GM23338 (cell line): ENCODE measurements around the gene MRPS22. TPM values are rescaled to one million over a fixed set of nuclear protein-coding genes. Genes with fewer than 3 reads are reported as not detected.

Source experiments
- ATAC-seq: fragments of 200-7000 bp; cut with Tn5 transposase; 3 replicates; pipeline ENCODE4 v1.9.1; 2020
- DNase-seq: peaks from one replicate; pipeline ENCODE4 v3.0.0-alpha.2; 2015; ENCODE audit warnings: low spot score
- H2AFZ ChIP-seq: fragments of 200-600 bp; sonication (generic); 2 replicates; pipeline ENCODE4 v1.8.0; 2016; ENCODE audit warnings: antibody characterized with exemption, mild to moderate bottlenecking, moderate library complexity
- H3F3A ChIP-seq: fragments of 200-600 bp; sonication (generic); replicated peaks from 2 replicates; pipeline ENCODE4 v1.8.0; 2017; ENCODE audit warnings: antibody characterized with exemption, mixed run types, low read depth
- H3K27ac ChIP-seq: fragments of 200-600 bp; sonication (generic); 2 replicates; pipeline ENCODE4 v1.6.1; 2016; ENCODE audit warnings: low read depth
- H3K27me3 ChIP-seq: fragments of 200-600 bp; sonication (generic); 2 replicates; pipeline ENCODE4 v1.8.0; 2016; ENCODE audit warnings: mild to moderate bottlenecking, mixed run types, moderate library complexity; ENCODE audit not compliant: insufficient read depth
- H3K36me3 ChIP-seq: fragments of 200-600 bp; sonication (generic); 2 replicates; pipeline ENCODE4 v1.8.0; 2016; ENCODE audit warnings: mild to moderate bottlenecking; ENCODE audit not compliant: insufficient read depth
- H3K4me1 ChIP-seq: fragments of 200-600 bp; sonication (generic); 2 replicates; pipeline ENCODE4 v1.8.0; 2016; ENCODE audit warnings: mild to moderate bottlenecking, moderate library complexity; ENCODE audit not compliant: insufficient read depth
- H3K4me2 ChIP-seq: fragments of 200-600 bp; sonication (generic); 2 replicates; pipeline ENCODE4 v1.7.1; 2017; ENCODE audit warnings: mixed run types
- H3K4me3 ChIP-seq: fragments of 200-600 bp; sonication (generic); 2 replicates; pipeline ENCODE4 v1.6.1; 2016; ENCODE audit warnings: mixed run types
- H3K79me2 ChIP-seq: fragments of 200-600 bp; sonication (generic); replicated peaks from 2 replicates; pipeline ENCODE4 v1.8.0; 2017; ENCODE audit warnings: mild to moderate bottlenecking; ENCODE audit not compliant: insufficient read depth
- H3K9me2 ChIP-seq: fragments of 200-600 bp; sonication (generic); 2 replicates; pipeline ENCODE4 v1.8.0; 2017; ENCODE audit not compliant: insufficient read depth
- H4K20me1 ChIP-seq: fragments of 200-600 bp; sonication (generic); replicated peaks from 2 replicates; pipeline ENCODE4 v1.8.0; 2017; ENCODE audit warnings: mild to moderate bottlenecking; ENCODE audit not compliant: insufficient read depth
- H3K27ac Mint-ChIP-seq: 2 replicates; pipeline ENCODE4 v1.8.0; 2020; ENCODE audit warnings: inconsistent platforms, mild to moderate bottlenecking, moderate library complexity, mixed read lengths
- H3K27me3 Mint-ChIP-seq: 3 replicates; pipeline ENCODE4 v1.8.0; 2022; ENCODE audit warnings: low read depth, mild to moderate bottlenecking, moderate library complexity, mixed read lengths, inconsistent platforms; ENCODE audit not compliant: insufficient read depth, poor library complexity
- H3K36me3 Mint-ChIP-seq: 3 replicates; pipeline ENCODE4 v1.8.0; 2021; ENCODE audit warnings: low read depth, mild to moderate bottlenecking, inconsistent platforms, moderate library complexity, mixed read lengths
- H3K4me1 Mint-ChIP-seq: 3 replicates; pipeline ENCODE4 v1.8.0; 2020; ENCODE audit warnings: mild to moderate bottlenecking, inconsistent platforms, mixed read lengths
- H3K4me3 Mint-ChIP-seq: 3 replicates; pipeline ENCODE4 v1.8.0; 2021; ENCODE audit warnings: moderate library complexity, mild to moderate bottlenecking, inconsistent platforms, mixed read lengths
- H3K9me3 Mint-ChIP-seq: 3 replicates; pipeline ENCODE4 v1.8.0; 2020; ENCODE audit warnings: moderate library complexity, mild to moderate bottlenecking, inconsistent platforms, mixed read lengths
- CREB1 ChIP-seq: fragments of 250-450 bp; sonication (Bioruptor Pico); IDR thresholded peaks from 2 replicates; pipeline ENCODE4 v1.5.0; 2020; ENCODE audit warnings: low read depth, mild to moderate bottlenecking, moderate library complexity
- EZH2 ChIP-seq: fragments of 200-600 bp; sonication (generic); IDR thresholded peaks from one replicate; pipeline ENCODE4 v1.8.0; 2017; ENCODE audit warnings: antibody characterized with exemption, mild to moderate bottlenecking, low read depth; ENCODE audit not compliant: unreplicated experiment
- EZH2phosphoT487 ChIP-seq: fragments of 200-600 bp; sonication (generic); IDR thresholded peaks from one replicate; pipeline ENCODE4 v1.8.1; 2018; ENCODE audit warnings: antibody characterized with exemption; ENCODE audit not compliant: unreplicated experiment
- JUNB ChIP-seq: IDR thresholded peaks from one replicate; pipeline ENCODE4 v1.6.1; 2016; ENCODE audit warnings: antibody characterized with exemption; ENCODE audit not compliant: unreplicated experiment
- NANOG ChIP-seq: IDR thresholded peaks from 2 replicates; pipeline ENCODE4 v1.6.1; 2016; ENCODE audit warnings: antibody characterized with exemption, borderline replicate concordance
- POLR2AphosphoS5 ChIP-seq: IDR thresholded peaks from 2 replicates; pipeline ENCODE4 v1.6.1; 2016; ENCODE audit warnings: antibody characterized with exemption, low read depth
- STAT1 ChIP-seq: IDR thresholded peaks from one replicate; pipeline ENCODE4 v1.6.1; 2016; ENCODE audit warnings: antibody characterized with exemption; ENCODE audit not compliant: unreplicated experiment
- ZNF114 ChIP-seq: fragments of 250-450 bp; sonication (Bioruptor Pico); IDR thresholded peaks from 2 replicates; pipeline ENCODE4 v1.5.0; 2020; ENCODE audit warnings: mild to moderate bottlenecking, moderate library complexity
- ZNF331 ChIP-seq: fragments of 250-450 bp; sonication (Bioruptor Pico); IDR thresholded peaks from 2 replicates; pipeline ENCODE4 v1.5.0; 2020; ENCODE audit warnings: low read depth, mild to moderate bottlenecking, moderate library complexity
- polyA plus RNA-seq: library from polyadenylated mRNA; unstranded; fragments of >200 nt; fragmentation: Nextera tagmentation; extraction: Ambion mirVana; gene quantifications from 2 replicates; pipeline ENCODE4 v1.2.1, GENCODE V29; 2016
- total RNA-seq: library from RNA; depleted of rRNA; stranded (reverse); fragments of >200 nt; shearing (Covaris generic); gene quantifications from 2 replicates; pipeline ENCODE4 v1.2.3, GENCODE V29; 2014
- TF ChIP-seq, protein P1 (sequence below): IDR thresholded peaks from one replicate; pipeline ENCODE4 v1.6.1; 2018; ENCODE audit warnings: antibody characterized with exemption; ENCODE audit not compliant: unreplicated experiment
- TF ChIP-seq, protein P2 (sequence below), 2 experiments: fragments of 200-600 bp in 1 of 2; sonication (generic) in 1 of 2; conservative IDR thresholded peaks; 2 replicates each; pipeline versions ENCODE4 v1.5.1 to v1.6.1; 2016 to 2017; ENCODE audit warnings: antibody characterized with exemption in 2 of 2, low read depth in 2 of 2, mild to moderate bottlenecking in 2 of 2, moderate library complexity in 1 of 2
- TF ChIP-seq, protein P3 (sequence below): fragments of 250-450 bp; sonication (Bioruptor Pico); IDR thresholded peaks from 2 replicates; pipeline ENCODE4 v1.5.0; 2020; ENCODE audit warnings: mild to moderate bottlenecking, moderate library complexity

The MRPS22 gene
- total and polyA plus RNA-seq, 2 experiments from 2014 or later: 58.4 to 65.6 TPM

DNA sequence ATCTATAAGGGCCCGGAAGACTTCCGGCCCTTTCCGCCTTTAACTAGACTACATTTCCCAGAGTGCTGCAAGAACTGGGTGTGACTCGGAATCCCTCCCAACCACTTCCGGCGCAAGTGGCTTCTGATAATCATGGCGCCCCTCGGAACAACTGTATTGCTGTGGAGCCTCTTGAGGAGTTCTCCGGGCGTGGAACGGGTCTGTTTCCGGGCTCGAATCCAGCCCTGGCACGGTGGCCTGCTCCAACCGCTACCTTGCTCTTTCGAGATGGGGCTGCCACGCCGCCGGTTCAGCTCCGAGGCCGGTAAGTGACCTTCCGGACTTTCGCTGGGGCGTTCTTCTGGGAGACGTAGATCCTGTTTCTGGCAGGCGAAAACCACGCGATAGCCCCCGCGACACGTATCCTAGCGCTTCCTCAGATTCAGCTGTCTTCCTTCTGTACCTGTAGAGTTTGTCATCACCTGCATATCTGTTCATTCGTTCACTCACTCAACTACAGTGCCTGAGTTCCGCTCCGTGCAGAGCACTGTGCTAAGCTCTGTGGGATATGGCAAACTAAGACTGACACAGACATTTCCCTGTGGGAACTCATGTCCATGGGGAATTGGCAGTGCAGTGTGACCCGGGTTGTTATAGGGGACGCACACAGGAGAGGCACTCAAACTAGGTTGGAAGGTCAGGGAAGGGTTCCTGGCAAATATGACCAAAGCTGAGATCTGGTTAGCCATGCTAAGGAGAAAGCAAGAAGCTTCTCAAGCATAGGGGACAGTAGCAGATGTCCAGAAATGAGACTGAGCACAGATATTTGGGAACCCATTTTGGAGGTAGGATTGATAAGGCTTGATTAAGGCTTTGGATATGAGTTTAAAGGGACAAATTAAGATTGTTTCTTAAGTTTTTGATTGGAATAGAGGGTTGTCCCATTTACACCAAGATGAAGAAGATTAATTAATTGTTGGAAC, at the start of gene MRPS22 (continued):
- no peak for TF ChIP-seq ZNF331 (CRISPR knock-in tag)

DNA sequence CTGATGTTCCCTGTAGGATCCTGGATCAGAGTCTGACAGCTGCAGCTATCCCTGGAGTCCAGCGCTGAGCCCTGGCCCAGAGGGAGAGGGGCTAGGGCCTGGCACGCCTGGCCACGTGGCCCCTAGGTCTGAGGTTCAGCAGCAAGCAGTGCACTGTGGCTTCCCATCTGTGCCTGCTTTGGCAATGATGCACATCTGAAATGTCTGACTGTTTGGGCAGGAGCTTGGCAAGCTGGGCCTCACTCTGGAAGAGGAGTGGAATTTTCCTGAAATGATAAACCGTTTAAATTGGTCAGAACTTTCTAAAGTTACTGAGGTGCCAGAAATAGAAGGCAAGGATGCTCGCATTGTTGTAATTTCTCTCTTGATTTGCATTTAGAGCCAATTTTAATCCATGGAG, 48.8 kb upstream of the MRPS22 start:
- H3K4me3 ChIP-seq: no peak overlapping the region
- Mint-ChIP-seq H3K27me3 (peaks cover 5% of the 10 kb centered on the region), H3K4me1 (peaks cover 6% of the 10 kb centered on the region; the same call in 2 of the 3 replicates), H3K36me3 (no peaks in the 10 kb centered on the region), H3K27ac (no peak overlapping the region), H3K4me3 (no peak overlapping the region), H3K9me3 (no peaks in the 10 kb centered on the region)
- H3K36me3 ChIP-seq: no peaks in the 10 kb centered on the region
- no peak for ATAC-seq
- H3K27ac ChIP-seq: no peak overlapping the region
- no peaks in the 10 kb centered on the region for H3K27me3 ChIP-seq
- no peaks in the 10 kb centered on the region for H3F3A ChIP-seq
- H3K9me2 ChIP-seq: no peaks in the 10 kb centered on the region
- peaks cover 5% of the 10 kb centered on the region; the same call in 1 of the 2 replicates for H3K4me1 ChIP-seq
- no peak overlapping the region for H2AFZ ChIP-seq
- no peaks in the 10 kb centered on the region for H4K20me1 ChIP-seq
- no peaks in the 10 kb centered on the region for H3K79me2 ChIP-seq
- no peak for DNase-seq
- no peak overlapping the region for H3K4me2 ChIP-seq
- TF ChIP-seq, protein P1, sequence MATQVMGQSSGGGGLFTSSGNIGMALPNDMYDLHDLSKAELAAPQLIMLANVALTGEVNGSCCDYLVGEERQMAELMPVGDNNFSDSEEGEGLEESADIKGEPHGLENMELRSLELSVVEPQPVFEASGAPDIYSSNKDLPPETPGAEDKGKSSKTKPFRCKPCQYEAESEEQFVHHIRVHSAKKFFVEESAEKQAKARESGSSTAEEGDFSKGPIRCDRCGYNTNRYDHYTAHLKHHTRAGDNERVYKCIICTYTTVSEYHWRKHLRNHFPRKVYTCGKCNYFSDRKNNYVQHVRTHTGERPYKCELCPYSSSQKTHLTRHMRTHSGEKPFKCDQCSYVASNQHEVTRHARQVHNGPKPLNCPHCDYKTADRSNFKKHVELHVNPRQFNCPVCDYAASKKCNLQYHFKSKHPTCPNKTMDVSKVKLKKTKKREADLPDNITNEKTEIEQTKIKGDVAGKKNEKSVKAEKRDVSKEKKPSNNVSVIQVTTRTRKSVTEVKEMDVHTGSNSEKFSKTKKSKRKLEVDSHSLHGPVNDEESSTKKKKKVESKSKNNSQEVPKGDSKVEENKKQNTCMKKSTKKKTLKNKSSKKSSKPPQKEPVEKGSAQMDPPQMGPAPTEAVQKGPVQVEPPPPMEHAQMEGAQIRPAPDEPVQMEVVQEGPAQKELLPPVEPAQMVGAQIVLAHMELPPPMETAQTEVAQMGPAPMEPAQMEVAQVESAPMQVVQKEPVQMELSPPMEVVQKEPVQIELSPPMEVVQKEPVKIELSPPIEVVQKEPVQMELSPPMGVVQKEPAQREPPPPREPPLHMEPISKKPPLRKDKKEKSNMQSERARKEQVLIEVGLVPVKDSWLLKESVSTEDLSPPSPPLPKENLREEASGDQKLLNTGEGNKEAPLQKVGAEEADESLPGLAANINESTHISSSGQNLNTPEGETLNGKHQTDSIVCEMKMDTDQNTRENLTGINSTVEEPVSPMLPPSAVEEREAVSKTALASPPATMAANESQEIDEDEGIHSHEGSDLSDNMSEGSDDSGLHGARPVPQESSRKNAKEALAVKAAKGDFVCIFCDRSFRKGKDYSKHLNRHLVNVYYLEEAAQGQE: no peak
- TF ChIP-seq JUNB (no peak), EZH2 (no peak), NANOG (no peak), EZH2phosphoT487 (no peak), CREB1 (CRISPR knock-in tag) (no peak), POLR2AphosphoS5 (no peak), ZNF114 (no peak), ZNF331 (CRISPR knock-in tag) (no peak), STAT1 (no peak)
- TF ChIP-seq, protein P2, sequence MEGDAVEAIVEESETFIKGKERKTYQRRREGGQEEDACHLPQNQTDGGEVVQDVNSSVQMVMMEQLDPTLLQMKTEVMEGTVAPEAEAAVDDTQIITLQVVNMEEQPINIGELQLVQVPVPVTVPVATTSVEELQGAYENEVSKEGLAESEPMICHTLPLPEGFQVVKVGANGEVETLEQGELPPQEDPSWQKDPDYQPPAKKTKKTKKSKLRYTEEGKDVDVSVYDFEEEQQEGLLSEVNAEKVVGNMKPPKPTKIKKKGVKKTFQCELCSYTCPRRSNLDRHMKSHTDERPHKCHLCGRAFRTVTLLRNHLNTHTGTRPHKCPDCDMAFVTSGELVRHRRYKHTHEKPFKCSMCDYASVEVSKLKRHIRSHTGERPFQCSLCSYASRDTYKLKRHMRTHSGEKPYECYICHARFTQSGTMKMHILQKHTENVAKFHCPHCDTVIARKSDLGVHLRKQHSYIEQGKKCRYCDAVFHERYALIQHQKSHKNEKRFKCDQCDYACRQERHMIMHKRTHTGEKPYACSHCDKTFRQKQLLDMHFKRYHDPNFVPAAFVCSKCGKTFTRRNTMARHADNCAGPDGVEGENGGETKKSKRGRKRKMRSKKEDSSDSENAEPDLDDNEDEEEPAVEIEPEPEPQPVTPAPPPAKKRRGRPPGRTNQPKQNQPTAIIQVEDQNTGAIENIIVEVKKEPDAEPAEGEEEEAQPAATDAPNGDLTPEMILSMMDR (conservative IDR thresholded peaks at IDR 0.05; ENCODE audit: low read depth in 2 of 2): no peak
- TF ChIP-seq, protein P3, sequence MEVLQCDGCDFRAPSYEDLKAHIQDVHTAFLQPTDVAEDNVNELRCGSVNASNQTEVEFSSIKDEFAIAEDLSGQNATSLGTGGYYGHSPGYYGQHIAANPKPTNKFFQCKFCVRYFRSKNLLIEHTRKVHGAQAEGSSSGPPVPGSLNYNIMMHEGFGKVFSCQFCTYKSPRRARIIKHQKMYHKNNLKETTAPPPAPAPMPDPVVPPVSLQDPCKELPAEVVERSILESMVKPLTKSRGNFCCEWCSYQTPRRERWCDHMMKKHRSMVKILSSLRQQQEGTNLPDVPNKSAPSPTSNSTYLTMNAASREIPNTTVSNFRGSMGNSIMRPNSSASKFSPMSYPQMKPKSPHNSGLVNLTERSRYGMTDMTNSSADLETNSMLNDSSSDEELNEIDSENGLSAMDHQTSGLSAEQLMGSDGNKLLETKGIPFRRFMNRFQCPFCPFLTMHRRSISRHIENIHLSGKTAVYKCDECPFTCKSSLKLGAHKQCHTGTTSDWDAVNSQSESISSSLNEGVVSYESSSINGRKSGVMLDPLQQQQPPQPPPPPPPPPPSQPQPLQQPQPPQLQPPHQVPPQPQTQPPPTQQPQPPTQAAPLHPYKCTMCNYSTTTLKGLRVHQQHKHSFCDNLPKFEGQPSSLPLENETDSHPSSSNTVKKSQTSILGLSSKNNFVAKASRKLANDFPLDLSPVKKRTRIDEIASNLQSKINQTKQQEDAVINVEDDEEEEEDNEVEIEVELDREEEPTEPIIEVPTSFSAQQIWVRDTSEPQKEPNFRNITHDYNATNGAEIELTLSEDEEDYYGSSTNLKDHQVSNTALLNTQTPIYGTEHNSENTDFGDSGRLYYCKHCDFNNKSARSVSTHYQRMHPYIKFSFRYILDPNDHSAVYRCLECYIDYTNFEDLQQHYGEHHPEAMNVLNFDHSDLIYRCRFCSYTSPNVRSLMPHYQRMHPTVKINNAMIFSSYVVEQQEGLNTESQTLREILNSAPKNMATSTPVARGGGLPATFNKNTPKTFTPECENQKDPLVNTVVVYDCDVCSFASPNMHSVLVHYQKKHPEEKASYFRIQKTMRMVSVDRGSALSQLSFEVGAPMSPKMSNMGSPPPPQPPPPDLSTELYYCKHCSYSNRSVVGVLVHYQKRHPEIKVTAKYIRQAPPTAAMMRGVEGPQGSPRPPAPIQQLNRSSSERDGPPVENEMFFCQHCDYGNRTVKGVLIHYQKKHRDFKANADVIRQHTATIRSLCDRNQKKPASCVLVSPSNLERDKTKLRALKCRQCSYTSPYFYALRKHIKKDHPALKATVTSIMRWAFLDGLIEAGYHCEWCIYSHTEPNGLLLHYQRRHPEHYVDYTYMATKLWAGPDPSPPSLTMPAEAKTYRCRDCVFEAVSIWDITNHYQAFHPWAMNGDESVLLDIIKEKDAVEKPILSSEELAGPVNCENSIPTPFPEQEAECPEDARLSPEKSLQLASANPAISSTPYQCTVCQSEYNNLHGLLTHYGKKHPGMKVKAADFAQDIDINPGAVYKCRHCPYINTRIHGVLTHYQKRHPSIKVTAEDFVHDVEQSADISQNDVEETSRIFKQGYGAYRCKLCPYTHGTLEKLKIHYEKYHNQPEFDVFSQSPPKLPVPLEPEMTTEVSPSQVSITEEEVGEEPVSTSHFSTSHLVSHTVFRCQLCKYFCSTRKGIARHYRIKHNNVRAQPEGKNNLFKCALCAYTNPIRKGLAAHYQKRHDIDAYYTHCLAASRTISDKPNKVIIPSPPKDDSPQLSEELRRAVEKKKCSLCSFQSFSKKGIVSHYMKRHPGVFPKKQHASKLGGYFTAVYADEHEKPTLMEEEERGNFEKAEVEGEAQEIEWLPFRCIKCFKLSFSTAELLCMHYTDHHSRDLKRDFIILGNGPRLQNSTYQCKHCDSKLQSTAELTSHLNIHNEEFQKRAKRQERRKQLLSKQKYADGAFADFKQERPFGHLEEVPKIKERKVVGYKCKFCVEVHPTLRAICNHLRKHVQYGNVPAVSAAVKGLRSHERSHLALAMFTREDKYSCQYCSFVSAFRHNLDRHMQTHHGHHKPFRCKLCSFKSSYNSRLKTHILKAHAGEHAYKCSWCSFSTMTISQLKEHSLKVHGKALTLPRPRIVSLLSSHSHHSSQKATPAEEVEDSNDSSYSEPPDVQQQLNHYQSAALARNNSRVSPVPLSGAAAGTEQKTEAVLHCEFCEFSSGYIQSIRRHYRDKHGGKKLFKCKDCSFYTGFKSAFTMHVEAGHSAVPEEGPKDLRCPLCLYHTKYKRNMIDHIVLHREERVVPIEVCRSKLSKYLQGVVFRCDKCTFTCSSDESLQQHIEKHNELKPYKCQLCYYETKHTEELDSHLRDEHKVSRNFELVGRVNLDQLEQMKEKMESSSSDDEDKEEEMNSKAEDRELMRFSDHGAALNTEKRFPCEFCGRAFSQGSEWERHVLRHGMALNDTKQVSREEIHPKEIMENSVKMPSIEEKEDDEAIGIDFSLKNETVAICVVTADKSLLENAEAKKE (CRISPR knock-in tag): no peak
